ENCODE results near the gene KLHL29. TPM values are rescaled to one million over a fixed set of nuclear protein-coding genes. Genes with fewer than 3 reads are reported as not detected.
A peak's percentile ranks its signal among the peaks of the same experiment; 100 is the strongest.

The KLHL29 gene
- total RNA-seq, 1 donor from 2014 or later: 12.9 TPM

GRCh38 chr2:23360571-23361125 is 24.3 kb upstream of the KLHL29 start:
- peak in 1 of 2 donors; percentile 37 for ATAC-seq
- Histone ChIP-seq H3K9me3 (no peaks in the 10 kb centered on the region), H3K4me3 (no peak overlapping the region), H3K27ac (no peak overlapping the region), H3K4me1 (no peaks in the 10 kb centered on the region), H3K27me3 (ENCODE audit: low read depth) (peaks cover 7% of the 10 kb centered on the region), H3K36me3 (no peaks in the 10 kb centered on the region)
- no peak for TF ChIP-seq CTCF (IDR thresholded peaks at IDR 0.05)
- DNase-seq: peak; percentile 58
- intact Hi-C loops (cut with DNase I): no loop called here

- Histone ChIP-seq H3K27me3 (ENCODE audit: low read depth) (peaks cover 7% of the 10 kb centered on the region), H3K27ac (no peak overlapping the region), H3K4me1 (no peaks in the 10 kb centered on the region), H3K36me3 (no peaks in the 10 kb centered on the region), H3K9me3 (no peaks in the 10 kb centered on the region), H3K4me3 (no peak overlapping the region)
- intact Hi-C loops (cut with DNase I): no loop called here
- ATAC-seq (no peak), DNase-seq (no peak)
- no peak for TF ChIP-seq CTCF (IDR thresholded peaks at IDR 0.05)
Measured at GRCh38 chr2:23361152-23361551, 23.8 kb upstream of the KLHL29 start.

- intact Hi-C loops (cut with DNase I): no loop called here
- H3K36me3 ChIP-seq: no peaks in the 10 kb centered on the region
- no peak for ATAC-seq
- no peaks in the 10 kb centered on the region for H3K9me3 ChIP-seq
- TF ChIP-seq CTCF (IDR thresholded peaks at IDR 0.05): no peak
- H3K4me1 ChIP-seq: no peaks in the 10 kb centered on the region
- no peak overlapping the region for H3K27ac ChIP-seq
- H3K27me3 ChIP-seq (ENCODE audit: low read depth): peaks cover 7% of the 10 kb centered on the region
- H3K4me3 ChIP-seq: no peak overlapping the region
- DNase-seq: no peak
Measured at GRCh38 chr2:23363268-23363667, 21.7 kb upstream of the KLHL29 start.

- no peaks in the 10 kb centered on the region for H3K36me3 ChIP-seq
- no peak for TF ChIP-seq CTCF (IDR thresholded peaks at IDR 0.05)
- no peaks in the 10 kb centered on the region for H3K4me1 ChIP-seq
- H3K27me3 ChIP-seq (ENCODE audit: low read depth): peaks cover 7% of the 10 kb centered on the region
- H3K4me3 ChIP-seq: no peak overlapping the region
- ATAC-seq (no peak), DNase-seq (no peak)
- intact Hi-C loops (cut with DNase I): no loop called here
- no peak overlapping the region for H3K27ac ChIP-seq
- no peaks in the 10 kb centered on the region for H3K9me3 ChIP-seq
Measured at GRCh38 chr2:23363831-23364230, 21.1 kb upstream of the KLHL29 start.

GRCh38 chr2:23366720-23367119 is 18.3 kb upstream of the KLHL29 start:
- no peak for TF ChIP-seq CTCF (IDR thresholded peaks at IDR 0.05)
- H3K27me3 ChIP-seq (ENCODE audit: low read depth): peaks cover 7% of the 10 kb centered on the region
- intact Hi-C loops (cut with DNase I): no loop called here
- H3K9me3 ChIP-seq: no peaks in the 10 kb centered on the region
- no peak overlapping the region for H3K27ac ChIP-seq
- ATAC-seq (peak in 1 of 2 donors; percentile 69), DNase-seq (peak; percentile 56)
- H3K36me3 ChIP-seq: no peaks in the 10 kb centered on the region
- no peaks in the 10 kb centered on the region for H3K4me1 ChIP-seq
- no peak overlapping the region for H3K4me3 ChIP-seq
